Dermis blood vessel endothelial cell (primary cell): Measurements from ENCODE around the gene IL27RA. TPM values are rescaled to one million over a fixed set of nuclear protein-coding genes. Genes with fewer than 3 reads are reported as not detected.
A peak's percentile ranks its signal among the peaks of the same experiment; 100 is the strongest.
"Not testable (repeated sequence)": the region's sequence is repeated elsewhere in the genome, so short reads cannot be mapped to it uniquely, and the experiment has no call there.

Experiments used
- DNase-seq: peaks from one replicate; pipeline ENCODE4 v3.0.0; 2010
- total RNA-seq: library from RNA; depleted of rRNA; stranded (reverse); fragments of >200 nt; gene quantifications from 2 replicates; pipeline ENCODE4 v1.2.3, GENCODE V29; 2014

IL27RA gene
- total RNA-seq, 1 donor from 2014 or later = 11.4 TPM

- no peak for DNase-seq
Observed at GRCh38 chr19:13999085-13999484, 32.5 kb upstream of the IL27RA start.

DNA sequence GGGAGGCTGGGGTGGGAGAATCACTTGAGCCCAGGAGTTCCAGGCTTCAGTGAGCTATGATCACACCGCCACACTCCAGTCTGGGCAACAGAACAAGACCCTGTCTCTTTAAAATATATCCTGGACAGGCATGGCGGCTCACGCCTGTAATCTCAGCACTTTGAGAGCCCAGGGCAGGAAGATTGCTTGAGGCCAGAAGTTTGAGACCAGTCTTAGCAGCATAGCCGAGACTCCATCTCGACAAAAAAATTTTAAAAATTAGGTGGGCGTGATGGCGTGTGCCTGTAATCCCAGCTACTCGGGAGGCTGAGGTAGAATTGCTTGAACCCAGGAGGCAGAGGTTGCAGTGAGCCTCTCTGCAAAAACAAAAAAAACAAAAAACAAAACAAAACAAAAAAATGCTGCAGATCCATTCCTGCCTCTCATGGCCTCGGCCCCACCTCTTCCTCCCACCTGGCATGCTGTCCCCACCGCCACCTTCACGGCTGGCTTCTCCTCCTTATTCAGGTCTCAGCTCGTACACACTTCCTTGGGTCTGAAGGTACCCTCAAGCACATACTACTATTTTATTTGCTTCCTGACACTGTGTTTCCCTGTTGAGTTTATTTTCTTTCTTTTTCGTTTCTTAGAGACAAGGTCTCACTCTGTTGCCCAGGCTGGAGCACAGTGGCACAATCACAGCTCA is 30.7 kb upstream of the IL27RA start:
- no peak for DNase-seq

DNA sequence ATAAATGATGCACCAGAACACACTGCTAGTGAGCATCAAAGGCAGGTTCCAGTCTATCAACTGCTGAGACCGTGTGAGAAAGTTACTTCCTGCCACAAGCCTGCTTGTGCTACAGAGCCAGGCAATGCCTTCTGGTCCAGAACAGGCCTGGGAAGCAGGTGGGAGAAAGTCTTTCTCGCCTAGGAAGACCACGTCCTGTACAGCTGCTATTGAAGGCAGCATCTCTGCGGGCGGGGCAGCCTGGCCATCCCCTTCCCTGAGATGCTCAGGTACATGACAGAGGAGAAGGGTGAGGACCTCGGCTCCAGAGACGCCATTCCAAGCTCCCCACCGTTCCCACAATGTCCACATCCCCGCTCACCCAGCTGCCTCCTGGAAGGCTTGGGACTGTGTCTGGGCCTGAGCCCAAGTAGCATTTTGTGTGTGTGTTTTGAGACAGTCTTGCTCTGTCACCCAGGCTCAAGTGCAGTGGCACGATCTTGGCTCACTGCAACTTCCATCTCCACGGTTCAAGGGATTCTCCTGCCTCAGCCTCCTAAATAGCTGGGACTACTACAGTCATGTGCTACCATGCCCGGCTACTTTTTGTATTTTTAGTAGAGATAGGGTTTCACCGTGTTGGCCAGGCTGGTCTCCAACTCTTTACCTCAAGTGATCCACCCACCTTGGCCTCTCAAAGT is 28.9 kb upstream of the IL27RA start:
- no peak for DNase-seq

DNA sequence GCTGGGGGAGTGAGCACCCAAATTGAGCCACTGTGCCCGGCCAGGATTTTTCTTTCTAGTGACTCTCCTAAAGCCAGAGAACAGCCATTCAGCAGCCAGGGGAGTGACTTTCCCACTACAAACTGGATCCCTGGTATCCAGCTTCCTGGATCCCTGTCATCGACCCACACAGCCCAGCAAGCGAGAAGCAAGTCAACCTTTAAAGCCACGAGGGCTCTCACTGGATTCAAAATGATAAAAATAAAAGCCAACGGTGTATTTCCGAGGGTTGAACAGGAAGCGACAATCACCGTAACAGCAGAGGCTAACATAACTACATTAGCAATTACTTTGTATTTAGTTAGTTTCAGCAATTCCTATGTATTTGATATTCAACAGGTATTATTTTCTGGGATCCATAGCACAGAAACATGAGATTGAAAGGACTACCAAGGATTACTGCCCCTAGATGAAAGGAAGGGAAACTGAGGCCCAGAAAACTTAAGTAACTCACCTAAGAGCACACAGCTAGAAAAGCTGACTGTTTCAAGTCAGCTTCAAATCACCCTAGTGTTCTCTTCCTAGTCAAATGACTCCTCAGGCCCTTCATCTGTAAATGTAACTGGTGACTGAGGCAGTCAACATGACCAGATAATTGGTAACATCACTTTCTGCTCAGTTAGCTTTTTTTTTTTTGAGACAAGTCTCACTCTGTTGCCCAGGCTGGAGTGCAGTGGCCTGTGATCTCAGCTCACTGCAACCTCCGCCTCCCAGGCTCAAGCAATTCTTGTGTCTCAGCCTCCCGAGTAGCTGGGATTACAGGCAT is 28.1 kb upstream of the IL27RA start:
- peak; percentile 40 for DNase-seq

DNA sequence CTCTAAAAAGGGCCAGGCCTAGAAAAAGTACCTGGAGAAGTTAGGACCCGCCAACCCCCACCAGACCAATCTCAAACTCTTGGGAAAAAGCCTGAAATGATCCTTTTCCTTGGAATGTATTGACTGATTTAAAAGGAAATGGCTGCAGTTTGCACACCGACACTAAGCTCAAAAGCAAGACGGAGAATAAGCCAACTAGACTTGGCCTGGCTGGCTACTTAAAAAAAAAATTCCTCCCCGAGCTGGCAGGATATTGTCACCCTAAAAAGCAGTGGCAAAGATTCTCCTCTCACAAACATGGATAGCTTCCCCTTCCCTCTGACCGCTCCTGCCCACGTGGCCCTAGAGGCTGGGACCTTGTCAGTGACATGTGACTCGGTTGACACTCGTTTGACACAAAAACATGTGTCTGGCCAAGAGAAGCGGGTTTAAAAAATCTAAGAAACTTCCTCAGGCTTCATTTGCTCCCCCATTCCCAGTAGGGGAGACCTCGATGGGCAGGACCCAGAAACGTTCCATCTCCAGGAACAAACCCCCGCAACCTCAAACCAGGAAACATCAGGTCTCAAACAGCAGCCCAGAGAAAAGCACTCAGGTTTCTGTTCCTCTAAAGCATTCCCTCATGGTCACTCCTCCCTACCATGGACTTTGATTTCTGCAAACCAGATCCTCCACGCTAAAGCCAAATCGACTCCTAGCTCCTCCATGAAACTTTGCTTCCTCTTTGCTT is 26.8 kb upstream of the IL27RA start:
- DNase-seq = peak; percentile 61

GRCh38 chr19:14005349-14006084 is 26.0 kb upstream of the IL27RA start:
- peak; percentile 94 for DNase-seq

DNA sequence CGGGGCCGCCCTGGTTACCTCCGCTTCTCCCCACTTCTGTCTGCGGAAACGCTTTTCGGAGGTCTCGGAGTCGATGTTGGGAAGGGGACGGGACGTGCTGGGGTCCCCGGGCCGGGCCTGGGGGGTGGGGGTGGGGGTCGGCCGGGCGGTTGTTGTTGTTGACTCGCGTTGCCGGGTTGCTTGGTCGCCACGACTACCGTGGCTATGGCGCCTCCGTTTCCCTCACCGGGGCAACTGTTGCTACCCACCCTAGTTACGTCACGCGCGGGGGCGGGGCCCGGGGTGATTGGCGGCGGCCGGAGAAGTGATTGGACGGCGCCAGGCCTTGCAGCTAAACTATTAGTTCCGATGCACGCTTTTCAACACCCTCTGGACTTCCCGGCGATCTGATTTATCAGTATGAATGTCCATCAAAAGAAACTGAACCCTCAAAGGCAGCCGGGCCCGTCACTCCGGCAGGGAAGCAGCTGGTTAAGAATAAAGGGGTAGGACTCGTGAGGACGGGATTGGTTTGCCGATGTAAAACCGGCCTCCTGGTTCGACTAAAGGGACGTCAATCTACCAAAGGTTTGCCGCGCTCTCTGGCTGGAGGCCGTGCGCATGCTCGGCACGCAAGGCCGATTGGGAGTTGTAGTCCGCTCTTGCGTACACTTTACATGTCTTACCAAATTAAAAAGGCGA is 25.3 kb upstream of the IL27RA start, which contains the start of gene RFX1:
Gene RFX1 (minus strand): TSS at position 236 of the 681 bp plus-strand sequence. CDS start 12,477 bp downstream, outside the sequence.
- peak; percentile 100 for DNase-seq

DNA sequence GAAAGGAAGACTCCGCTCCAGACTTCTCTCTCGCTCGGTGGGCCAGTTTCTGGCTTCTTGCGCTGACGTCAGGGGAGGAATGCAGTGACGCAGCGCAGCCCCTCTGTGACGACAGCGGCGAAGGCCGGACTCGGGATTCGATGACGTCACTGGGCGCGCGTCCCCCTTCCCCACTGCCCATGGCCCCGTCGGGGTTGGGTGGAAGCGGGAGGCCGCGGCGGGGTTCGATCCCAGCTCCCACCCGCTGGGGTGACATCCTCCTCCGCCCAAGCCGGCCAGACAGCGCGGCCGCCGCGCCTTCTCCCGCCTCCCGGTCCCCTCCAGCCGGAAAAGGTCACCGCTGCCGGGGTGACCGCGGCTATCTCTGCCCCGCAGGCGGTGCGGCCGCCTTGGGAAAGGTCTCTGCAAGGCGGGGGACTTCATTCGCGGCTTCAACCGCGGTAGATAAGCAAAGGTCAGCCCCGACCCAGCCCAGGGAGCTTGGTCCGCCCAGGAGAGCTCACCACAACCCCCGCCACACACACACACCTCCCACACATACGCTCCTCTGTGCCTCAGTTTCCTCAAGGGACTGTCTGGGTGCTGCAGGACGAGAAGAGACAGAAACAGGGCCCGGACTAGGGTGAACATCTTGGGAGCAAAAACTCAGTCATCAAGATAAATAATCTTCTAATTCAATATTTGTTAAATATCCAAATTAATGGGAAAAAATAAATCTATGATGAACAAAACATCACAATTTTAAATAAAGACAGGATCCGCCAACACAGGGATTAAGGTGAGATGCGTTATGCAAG is 24.6 kb upstream of the IL27RA start:
- no peak for DNase-seq

DNA sequence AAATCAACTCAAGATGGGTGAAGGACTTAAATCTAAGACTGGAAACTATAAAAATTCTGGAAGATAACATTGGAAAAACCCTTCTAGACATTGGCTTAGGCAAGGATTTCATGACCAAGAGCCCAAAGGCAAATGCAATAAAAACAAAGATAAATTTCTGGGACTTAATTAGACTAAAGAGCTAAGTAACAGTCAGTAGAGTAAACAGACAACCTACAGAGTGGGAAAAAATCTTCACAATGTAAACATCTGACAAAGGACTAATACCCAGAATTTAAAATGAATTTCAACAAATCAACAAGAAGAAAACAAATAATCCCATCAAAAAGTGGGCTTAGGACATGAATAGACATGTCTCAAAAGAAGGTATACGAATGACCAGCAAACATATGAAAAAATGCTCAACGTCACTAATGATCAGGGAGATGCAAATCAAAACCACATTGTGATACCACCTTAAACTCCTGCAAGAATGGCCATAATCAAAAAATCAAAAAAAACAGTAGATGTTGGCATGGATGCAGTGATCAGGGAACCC is 19.1 kb upstream of the IL27RA start:
- DNase-seq = no peak

DNA sequence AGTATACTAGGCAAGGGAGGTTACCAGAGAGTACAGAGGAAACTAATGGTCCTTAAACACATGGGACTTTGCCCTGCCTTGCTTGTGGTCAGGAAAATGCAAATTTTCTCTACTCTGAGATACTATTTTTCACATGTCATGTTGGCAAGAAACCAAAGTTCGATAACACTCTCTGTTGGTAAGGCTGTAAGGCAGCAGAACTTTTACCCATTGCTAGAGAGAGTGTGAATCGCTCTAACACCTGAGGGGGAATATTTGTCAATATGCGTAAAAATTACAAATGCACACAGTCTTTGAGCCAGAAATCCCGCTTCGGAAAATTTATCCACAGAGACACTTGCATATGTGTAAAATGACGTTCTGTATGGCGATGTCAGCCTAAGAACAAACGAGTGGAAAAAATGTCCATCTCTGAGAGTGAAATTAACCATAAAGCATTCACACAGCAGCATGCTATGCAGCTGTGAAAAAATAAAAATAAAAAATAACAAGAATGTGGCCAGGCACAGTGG is 16.0 kb upstream of the IL27RA start:
- DNase-seq = no peak

- DNase-seq = no peak
Observed at GRCh38 chr19:14019100-14019499, 12.5 kb upstream of the IL27RA start.

GRCh38 chr19:14019739-14020138 is 11.8 kb upstream of the IL27RA start:
- DNase-seq = not testable (repeated sequence)

DNA sequence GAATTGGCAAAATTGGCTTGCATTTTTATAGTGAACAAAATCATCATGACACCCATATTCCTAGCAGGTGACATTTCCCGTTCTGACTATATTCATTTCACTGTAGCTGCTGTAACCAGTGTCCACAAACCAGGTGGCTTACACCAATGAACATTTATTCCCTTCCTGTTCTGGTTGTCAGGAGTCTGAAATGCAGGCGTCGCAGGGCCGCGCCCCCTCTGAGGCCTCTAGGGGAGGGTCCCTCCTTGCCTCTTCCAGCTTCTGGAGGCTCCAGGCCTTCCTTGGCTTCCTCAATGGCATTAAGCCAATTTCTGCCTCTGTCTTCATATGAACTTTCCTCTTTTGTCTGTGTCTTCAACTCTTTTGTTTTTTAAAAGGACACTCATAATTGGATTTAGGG is 10.1 kb upstream of the IL27RA start:
- DNase-seq = no peak

DNA sequence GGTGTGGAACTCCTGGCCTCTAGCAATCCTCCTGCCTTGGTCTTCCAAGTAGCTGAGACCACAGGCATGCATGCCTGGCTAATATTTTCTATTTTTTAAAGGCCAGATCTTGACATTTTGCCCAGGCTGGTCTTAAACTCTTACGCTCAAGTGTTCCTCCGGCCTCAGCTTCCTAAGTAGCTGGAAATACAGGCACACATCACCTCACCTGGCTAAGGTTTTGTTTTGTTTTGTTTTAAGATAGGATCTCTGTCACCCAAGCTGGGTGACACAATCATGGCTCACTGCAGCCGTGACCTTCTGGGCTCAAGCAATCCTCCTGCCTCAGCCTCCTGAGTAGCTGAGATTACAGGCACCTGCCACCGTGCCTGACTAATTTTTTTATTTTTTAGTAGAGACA is 9.1 kb upstream of the IL27RA start:
- no peak for DNase-seq

DNA sequence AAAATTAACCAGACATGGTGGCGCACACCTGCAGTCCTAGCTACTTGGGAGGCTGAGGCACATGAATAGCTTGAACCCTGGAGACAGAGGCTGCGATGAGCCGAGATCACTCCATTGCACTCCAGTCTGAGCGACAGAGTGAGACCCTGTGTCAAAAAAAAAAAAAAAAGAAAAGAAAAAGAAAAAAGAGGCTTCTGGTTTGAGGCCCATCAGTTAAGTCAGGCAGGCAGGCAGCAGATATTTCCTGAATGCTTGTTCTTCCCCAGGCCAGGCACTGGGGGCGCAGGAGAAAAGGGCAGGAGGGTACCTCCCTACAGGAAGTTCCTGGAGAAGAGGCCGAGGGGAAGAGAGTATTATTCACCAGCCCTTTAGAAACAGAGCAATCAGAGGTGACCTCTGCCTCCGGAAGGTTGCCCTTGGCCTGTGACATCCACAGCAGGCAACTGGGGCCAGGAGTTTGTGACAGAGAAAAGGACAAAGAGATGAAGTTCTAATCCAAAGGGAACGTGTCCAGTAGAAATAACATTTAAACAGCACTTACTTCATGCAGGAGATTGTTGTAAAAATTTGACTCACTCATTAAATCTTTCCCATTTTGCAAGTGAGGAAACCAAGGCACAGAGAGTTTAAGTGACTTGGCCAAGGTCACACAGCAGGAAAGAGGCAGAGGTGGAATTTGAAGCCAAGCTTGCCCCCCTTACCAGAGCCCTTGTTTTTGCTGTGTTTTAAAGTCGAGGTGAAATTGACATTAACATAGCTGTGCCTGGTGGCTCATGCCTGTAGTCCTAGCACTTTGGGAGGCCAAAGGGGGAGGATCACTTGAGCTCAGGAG is 7.9 kb upstream of the IL27RA start:
- DNase-seq = peak; percentile 83

DNA sequence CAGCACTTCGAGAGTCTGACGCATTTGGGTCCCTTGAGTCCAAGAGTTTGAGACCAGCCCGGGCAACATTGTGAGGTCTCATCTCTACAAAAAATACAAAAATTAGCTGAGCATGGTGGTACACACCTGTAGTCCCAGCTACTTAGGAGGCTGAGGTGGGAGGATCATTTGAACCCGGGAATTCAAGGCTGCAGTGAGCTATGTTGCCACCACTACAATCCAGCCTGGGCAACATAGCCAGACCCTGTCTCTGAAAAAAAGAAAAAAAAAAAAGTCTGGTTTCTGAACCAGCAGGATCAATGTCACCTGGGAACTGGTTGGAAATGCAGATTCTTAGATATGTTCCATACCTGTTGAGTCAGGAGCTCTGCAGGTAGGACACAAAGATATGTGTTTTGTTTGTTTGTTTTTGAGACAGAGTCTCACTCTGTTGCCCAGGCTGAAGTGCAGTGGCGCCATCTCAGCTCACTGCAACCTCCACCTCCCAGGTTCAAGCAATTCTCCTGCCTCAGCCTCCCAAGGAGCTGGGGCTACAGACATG is 4.8 kb upstream of the IL27RA start:
- DNase-seq = not testable (repeated sequence)

GRCh38 chr19:14027856-14028450 is 3.6 kb upstream of the IL27RA start, which contains the start of gene RLN3:
TSS of gene RLN3 (plus strand) at chr19:14028148. CDS start at chr19:14028205, 57 bp downstream.
- no peak for DNase-seq

GRCh38 chr19:14028901-14029300 is 2.7 kb upstream of the IL27RA start:
- DNase-seq = no peak
